SK-N-SH (cell line): ENCODE results near the gene PLXNB1.

Experiments used
- CTCF ChIP-seq: fragments of 200-600 bp; sonication (generic); IDR thresholded peaks from 2 replicates; pipeline ENCODE4 v1.6.1; 2017; ENCODE audit warnings: antibody characterized with exemption, mild to moderate bottlenecking, moderate library complexity
- JUND ChIP-seq: IDR thresholded peaks from 2 replicates; pipeline ENCODE4 v1.4.0; 2012

GRCh38 chr3:48398701-48399386 is 31.0 kb downstream of the PLXNB1 start:
- TF ChIP-seq JUND = no peak
- no peak for TF ChIP-seq CTCF
